Loucy (cell line): ENCODE measurements around the gene IRF2.

Source experiments
- H2AFZ ChIP-seq: fragments of 200-600 bp; sonication (generic); 2 replicates; pipeline ENCODE4 v1.6.0; 2016; ENCODE audit warnings: antibody characterized with exemption, mild to moderate bottlenecking, low read length, moderate library complexity
- H3F3A ChIP-seq: fragments of 200-600 bp; 2 replicates; pipeline ENCODE4 v1.6.0; 2016; ENCODE audit warnings: antibody characterized with exemption, low read depth, mild to moderate bottlenecking
- H3K27me3 ChIP-seq: fragments of 200-600 bp; sonication (generic); 2 replicates; pipeline ENCODE4 v1.6.1; 2014; ENCODE audit warnings: low read length, mild to moderate bottlenecking; ENCODE audit not compliant: insufficient read depth, poor library complexity, severe bottlenecking
- H3K36me3 ChIP-seq: fragments of 200-600 bp; sonication (generic); 2 replicates; pipeline ENCODE4 v1.6.1; 2016; ENCODE audit warnings: low read length; ENCODE audit not compliant: insufficient read depth
- H3K4me1 ChIP-seq: fragments of 200-600 bp; sonication (generic); 2 replicates; pipeline ENCODE4 v1.5.1; 2014; ENCODE audit warnings: low read length, mild to moderate bottlenecking; ENCODE audit not compliant: insufficient read depth, poor library complexity, severe bottlenecking
- H3K4me2 ChIP-seq: fragments of 200-600 bp; sonication (generic); 2 replicates; pipeline ENCODE4 v1.6.0; 2014; ENCODE audit warnings: antibody characterized with exemption, low read length, low read depth, mild to moderate bottlenecking; ENCODE audit not compliant: poor library complexity, severe bottlenecking
- H3K4me3 ChIP-seq: fragments of 200-600 bp; sonication (generic); 2 replicates; pipeline ENCODE4 v1.5.1; 2014; ENCODE audit warnings: low read length, mild to moderate bottlenecking, mixed read lengths; ENCODE audit not compliant: poor library complexity, severe bottlenecking
- H3K79me2 ChIP-seq: fragments of 200-600 bp; sonication (generic); 2 replicates; pipeline ENCODE4 v1.6.1; 2014; ENCODE audit warnings: low read length; ENCODE audit not compliant: insufficient read depth
- H3K9ac ChIP-seq: fragments of 200-600 bp; sonication (generic); 2 replicates; pipeline ENCODE4 v1.6.0; 2014; ENCODE audit warnings: mild to moderate bottlenecking, low read depth, low read length, moderate library complexity; ENCODE audit not compliant: poor library complexity, severe bottlenecking
- H3K9me2 ChIP-seq: fragments of 200-600 bp; sonication (generic); replicated peaks from 2 replicates; pipeline ENCODE4 v1.6.1; 2016; ENCODE audit warnings: low read depth, low read length, mixed read lengths
- H3K9me3 ChIP-seq: fragments of 200-600 bp; sonication (generic); 2 replicates; pipeline ENCODE4 v1.6.1; 2014; ENCODE audit warnings: mild to moderate bottlenecking, antibody characterized with exemption, low read length, low read depth; ENCODE audit not compliant: insufficient read depth
- H4K20me1 ChIP-seq: fragments of 200-600 bp; sonication (generic); 2 replicates; pipeline ENCODE4 v1.6.0; 2014; ENCODE audit warnings: antibody characterized with exemption, low read length, mild to moderate bottlenecking; ENCODE audit not compliant: insufficient read depth, poor library complexity, severe bottlenecking
- CTCF ChIP-seq: fragments of 200-600 bp; sonication (generic); conservative IDR thresholded peaks from 2 replicates; pipeline ENCODE4 v1.5.1; 2014; ENCODE audit warnings: mild to moderate bottlenecking, antibody characterized with exemption, low read length
- EZH2phosphoT487 ChIP-seq: fragments of 200-600 bp; IDR thresholded peaks from 2 replicates; pipeline ENCODE4 v1.6.1; 2018; ENCODE audit warnings: antibody characterized with exemption, mild to moderate bottlenecking, moderate library complexity, borderline replicate concordance

IRF2 gene

GRCh38 chr4:184481544-184481943 lies 7.2 kb upstream of the IRF2 start:
- no peaks in the 10 kb centered on the region for H3K27me3 ChIP-seq
- no peaks in the 10 kb centered on the region for H3K9me2 ChIP-seq
- peaks cover 2% of the 10 kb centered on the region for H3K4me1 ChIP-seq
- H3K79me2 ChIP-seq = peaks cover 3% of the 10 kb centered on the region; the same call in 1 of the 2 replicates
- no peak overlapping the region for H3K9ac ChIP-seq
- no peak overlapping the region for H3K4me2 ChIP-seq
- no peak overlapping the region for H2AFZ ChIP-seq
- H3K9me3 ChIP-seq = no peaks in the 10 kb centered on the region
- TF ChIP-seq CTCF = no peak
- no peak for TF ChIP-seq EZH2phosphoT487
- no peak overlapping the region for H3K4me3 ChIP-seq
- no peaks in the 10 kb centered on the region for H4K20me1 ChIP-seq
- H3K36me3 ChIP-seq = no peaks in the 10 kb centered on the region
- no peaks in the 10 kb centered on the region for H3F3A ChIP-seq

GRCh38 chr4:184479516-184479950 lies 5.2 kb upstream of the IRF2 start:
- Histone ChIP-seq H3K9me3 (no peaks in the 10 kb centered on the region), H3K4me1 (peaks cover 16% of the 10 kb centered on the region), H3K4me3 (no peak overlapping the region), H3K36me3 (no peaks in the 10 kb centered on the region), H3K27me3 (no peaks in the 10 kb centered on the region), H3K4me2 (no peak overlapping the region), H3K79me2 (peaks cover 22% of the 10 kb centered on the region), H3K9ac (no peak overlapping the region), H3F3A (no peaks in the 10 kb centered on the region), H4K20me1 (peaks cover 7% of the 10 kb centered on the region), H3K9me2 (no peaks in the 10 kb centered on the region), H2AFZ (no peak overlapping the region)
- TF ChIP-seq EZH2phosphoT487 (no peak), CTCF (no peak)

DNA sequence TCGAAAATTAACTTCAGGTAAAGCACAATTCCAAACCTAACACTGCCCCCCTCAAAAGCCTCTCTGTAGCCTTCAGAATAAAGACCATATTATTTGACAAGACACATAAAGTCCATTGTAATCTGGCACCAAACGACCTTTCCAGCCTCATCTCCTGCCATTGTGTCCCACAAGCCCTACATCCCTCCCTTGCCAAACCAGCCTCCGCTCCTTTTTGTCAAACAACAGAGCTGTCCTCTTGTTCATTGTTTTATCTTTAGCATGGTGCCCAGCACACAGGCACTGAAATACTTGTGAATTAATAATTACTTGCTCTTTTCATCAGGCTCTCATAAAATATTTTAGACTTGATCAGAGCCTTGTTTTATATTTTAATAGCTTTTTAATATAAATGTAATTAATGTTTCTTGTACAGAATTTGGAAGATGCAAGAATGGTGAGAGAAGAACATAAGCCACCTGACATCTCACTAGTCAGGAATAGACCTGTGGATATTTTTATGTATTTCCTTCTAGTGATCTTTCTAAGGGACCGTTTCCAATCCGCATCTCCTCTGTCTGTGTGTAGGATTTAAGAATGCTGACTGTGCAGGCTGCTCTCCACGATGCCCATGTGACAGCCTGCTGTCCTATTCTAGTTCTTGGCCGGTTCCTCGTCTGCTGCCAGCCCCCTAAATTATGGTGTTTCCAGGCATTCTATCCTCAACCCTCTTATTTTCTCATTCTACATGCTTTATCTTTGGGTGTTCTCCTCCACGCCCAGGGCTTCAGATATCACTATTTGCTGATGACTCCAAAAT lies 3.0 kb upstream of the IRF2 start:
- Histone ChIP-seq H4K20me1 (peaks cover 11% of the 10 kb centered on the region), H3K27me3 (no peaks in the 10 kb centered on the region), H3K4me3 (no peak overlapping the region), H3K4me2 (no peak overlapping the region), H3K4me1 (peaks cover 17% of the 10 kb centered on the region), H3K9me2 (no peaks in the 10 kb centered on the region), H3F3A (no peaks in the 10 kb centered on the region), H3K79me2 (peaks cover 37% of the 10 kb centered on the region), H3K36me3 (no peaks in the 10 kb centered on the region), H2AFZ (no peak overlapping the region), H3K9me3 (no peaks in the 10 kb centered on the region), H3K9ac (no peak overlapping the region)
- no peak for TF ChIP-seq EZH2phosphoT487
- no peak for TF ChIP-seq CTCF
